Fibroblast of upper back skin (primary cell): ENCODE measurements around the gene TGM3.
A peak's percentile ranks its signal among the peaks of the same experiment; 100 is the strongest.

Experiments
- DNase-seq: peaks from one replicate; pipeline ENCODE4 v3.0.0-alpha.2; 2013

Gene TGM3

DNA sequence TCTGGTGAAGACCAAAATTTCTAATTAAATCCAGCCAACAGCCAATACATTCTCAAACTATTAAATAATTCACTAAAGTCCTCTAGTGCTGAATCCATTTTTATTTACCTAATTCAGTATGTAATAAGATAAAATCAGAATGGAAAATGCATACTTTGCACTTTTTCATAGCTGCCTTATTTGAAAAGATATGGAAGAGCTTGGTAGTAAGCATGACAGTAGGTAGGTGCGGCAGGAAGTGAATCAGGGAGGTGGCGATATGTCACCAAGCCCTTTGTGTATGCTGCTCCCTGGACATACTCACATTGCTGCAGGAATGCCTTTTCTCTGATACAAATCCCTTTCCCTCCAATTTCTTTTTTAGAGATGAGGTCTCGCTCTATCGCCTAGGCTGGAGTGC, 10.2 kb upstream of the TGM3 start:
- DNase-seq = no peak

- DNase-seq = no peak
Measured at GRCh38 chr20:2287504-2287903, 8.3 kb upstream of the TGM3 start.

GRCh38 chr20:2289475-2289874, 6.3 kb upstream of the TGM3 start:
- no peak for DNase-seq

DNA sequence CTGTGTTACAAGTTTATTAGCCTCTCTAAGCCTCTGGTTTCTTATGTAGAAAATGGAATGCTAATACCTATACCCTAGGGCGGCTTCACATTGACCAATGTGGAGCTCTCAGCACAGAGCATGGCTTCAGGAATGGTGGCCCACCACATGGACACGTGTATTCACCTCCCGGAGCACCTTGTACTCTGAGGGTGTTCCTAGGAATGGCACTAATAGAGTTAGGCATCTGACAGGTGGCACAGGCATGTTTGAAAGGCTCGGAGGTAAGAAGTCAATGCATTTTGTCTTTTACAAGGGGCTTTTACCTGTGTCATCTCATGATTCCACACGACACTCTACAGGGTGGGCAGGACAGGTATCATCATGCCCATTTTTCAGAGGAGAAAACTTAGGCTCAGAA, 5.3 kb upstream of the TGM3 start:
- no peak for DNase-seq

DNA sequence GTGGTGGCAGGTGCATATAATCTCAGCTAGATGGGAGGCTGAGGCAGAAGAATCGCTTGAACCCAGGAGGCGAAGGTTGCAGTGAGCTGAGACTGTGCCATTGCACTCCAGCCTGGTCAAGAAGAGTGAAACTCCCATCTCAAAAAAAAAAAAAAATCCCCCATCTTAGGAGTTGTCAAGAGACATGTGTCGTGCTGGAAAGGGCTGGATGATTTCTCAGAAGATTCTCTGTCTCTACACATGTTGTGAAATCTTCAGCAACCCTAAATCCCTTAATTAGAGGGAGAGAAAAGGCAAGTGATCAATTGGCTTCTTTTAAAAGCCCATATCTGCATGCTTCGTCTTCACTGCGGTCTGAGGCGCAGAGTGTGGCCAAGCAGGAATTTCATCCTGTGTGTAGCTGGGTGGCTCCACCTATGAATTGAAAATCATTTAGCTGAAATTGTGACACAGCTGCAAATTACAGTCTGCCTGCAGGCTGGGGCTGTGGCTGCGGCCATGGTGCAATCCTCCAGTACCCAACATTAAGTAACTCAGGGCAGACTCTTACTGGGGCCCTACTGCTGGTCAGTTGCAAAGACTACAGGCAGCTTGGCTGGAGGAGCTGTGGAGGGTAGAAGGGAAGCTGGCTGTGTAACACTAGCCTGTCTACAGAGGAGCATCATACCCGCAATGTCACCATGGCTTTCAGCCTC, 3.2 kb upstream of the TGM3 start:
- DNase-seq = no peak

DNA sequence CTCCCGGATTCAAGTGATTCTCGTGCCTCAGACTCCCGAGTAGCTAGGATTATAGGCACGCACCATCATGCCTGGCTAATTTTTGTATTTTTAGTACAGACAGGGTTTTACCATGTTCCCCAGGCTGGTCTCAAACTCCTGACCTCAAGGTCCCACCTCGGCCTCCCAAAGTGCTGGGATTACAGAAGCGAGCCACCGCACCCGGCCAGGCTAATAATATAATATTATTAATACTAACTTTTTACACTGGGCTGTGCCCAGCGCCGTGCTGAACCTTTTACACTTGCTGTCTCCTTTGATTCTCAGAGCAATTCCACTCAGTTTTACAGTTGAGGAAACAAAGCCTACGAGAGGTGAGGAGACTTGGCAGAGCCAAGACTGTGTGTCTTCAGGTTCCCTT, 2.3 kb upstream of the TGM3 start:
- no peak for DNase-seq

- no peak for DNase-seq
Measured at GRCh38 chr20:2293971-2294370, 1.8 kb upstream of the TGM3 start.

DNA sequence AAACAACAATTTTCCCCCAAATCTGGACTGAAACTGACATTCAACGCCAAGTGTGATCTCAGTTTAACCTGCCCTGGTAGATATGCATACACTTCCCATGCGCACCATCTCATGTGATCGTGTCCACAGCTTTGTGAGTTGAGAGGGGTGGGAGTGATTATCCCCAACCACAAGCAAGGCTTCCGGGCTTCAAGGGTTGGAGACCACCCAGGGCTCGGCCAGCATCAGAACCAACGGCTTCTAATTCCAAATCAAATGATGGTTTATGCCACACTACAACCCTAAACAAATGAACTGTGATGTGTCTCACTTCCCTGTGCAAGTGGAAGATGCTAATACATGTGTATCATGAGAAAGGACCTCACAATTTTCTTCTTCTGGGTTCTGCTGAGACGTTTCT, 515 bp upstream of the TGM3 start:
- DNase-seq = no peak

DNA sequence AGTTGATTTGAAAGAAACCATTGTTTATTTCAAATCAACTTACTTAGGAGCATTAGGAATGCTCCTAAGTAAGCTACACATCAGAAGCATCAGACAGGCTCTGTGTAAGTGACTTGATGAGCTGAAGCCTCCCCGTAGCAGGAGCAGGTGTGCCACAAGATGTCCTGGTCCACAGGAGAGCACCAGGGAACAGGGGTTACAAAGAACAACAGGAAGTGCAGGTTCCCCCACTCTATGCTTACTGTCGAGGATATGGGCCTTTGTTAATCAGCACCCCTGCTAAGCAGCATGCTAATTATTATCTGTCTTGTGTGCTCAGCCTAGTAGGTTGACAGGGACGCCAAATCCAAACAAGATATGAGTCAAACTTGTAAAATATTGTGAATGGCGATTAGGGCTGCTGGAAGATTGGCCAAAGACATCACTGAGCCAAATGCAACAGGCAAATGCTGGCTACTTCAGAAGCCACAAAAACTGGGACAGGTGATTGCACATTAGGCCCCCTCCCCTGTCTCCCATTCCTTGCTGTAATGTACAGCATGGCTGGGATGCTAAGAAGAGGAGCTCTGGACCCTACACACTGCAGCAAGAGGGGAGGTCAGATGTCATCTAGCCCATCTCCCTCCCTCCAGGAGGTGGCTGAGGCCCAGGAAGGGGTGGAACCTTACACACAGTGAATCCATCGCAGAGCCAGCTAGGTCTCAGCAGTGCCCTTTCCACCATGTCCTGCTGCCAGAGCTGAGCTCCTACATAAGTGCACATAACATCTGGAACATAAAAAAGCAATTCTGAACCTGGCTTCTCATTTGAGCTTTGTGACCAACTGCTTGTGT, 939 bp downstream of the TGM3 start:
- DNase-seq = no peak

GRCh38 chr20:2297357-2297728, 1.5 kb downstream of the TGM3 start:
- DNase-seq = peak; percentile 10

DNA sequence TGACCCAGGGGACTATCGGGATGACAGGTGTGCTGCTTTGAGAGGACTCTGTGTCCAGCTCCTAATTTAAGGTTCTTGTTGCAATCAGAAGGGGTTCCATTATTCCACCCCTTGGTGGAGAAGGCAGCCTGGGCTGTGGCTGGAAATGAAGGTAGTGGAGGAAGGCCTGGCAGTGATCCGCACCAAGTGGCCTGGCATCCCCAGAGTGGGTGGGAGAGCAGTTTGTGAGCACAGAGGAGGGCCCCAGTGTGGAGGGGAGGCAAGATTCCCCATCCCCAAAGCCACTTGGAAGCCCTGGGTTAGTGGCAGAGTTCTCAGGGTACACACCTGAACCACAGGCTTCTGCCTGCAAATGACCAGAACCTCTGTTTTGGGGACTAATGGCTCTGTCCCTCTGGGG, 2.3 kb downstream of the TGM3 start:
- DNase-seq = no peak

DNA sequence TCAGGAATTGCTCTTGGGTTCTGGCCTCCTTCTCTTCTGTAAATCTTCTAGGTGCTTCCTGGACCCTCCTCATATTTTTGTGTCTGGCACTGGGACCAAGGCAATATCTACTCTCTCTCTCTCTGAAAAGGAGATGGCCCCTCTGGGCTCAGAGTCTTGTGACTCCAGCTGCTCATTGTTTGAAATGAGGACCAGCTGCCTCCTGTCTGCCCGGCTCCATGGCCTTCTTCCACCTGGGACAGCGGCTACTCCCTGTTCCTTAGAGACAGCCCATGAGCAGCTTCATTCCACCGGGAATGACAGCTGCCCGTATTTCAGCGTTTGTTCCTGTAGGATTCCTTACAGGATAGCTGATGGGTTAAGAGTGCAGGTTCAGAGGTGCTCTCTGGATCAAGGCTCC, 2.9 kb downstream of the TGM3 start:
- DNase-seq = no peak

DNA sequence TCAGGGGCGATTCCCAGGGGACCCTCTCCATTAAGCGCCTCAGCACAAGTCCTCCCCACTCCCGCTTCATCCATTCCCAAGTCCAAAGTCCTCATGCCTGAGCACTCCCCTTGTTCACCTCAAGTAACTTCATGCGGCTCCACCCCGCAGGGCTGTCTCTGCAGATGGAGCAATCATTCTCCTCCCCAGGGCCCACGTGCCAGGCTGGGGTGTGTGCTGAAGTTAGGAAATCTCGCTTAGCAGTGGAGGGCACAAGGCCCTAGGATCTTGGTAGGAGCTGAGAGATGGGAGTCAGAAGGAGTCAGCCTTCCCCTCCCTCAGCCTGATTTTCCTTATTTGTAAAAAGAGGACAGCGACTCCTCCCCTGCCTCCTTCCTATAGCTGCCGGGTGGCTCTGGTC, 3.5 kb downstream of the TGM3 start:
- no peak for DNase-seq

DNA sequence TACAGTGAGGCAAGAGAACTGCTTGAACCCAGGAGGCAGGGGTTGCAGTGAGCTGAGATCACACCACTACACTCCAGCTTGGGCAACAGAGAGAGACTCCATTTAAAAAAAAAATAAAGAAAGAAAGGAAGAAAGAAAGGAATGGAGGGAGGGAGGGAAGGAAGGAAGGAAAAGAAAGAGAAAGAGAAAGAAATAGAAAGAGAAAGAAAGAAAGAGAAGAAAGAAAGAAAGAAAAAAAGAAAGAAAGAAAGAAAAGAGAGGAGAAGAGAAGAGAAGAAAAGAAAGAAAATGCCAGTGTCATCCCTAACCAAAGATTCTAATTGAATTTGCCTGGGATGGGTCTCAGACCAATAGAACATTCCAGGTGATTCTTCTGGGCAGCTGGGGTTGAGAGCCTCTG, 4.2 kb downstream of the TGM3 start:
- DNase-seq = no peak

DNA sequence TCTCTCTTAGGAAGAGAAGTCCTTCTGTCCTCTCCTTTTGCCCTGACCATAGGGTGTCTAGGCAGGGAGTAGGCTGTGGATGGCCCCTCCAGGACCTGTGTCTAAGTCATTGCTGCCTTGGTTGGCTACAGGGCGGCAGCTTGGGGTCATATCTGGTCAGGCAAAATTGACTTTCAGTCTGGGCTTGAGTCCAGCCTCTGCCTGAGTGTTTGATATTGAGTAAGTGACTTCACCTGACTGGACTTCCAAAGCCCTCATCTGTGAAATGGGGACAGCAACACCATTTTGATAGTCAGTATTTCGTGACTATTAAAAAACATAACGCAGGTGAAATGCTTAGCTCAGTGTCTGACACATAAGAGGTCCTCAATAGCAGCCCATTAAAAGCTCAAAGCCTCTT, 4.6 kb downstream of the TGM3 start:
- DNase-seq = no peak

GRCh38 chr20:2301164-2301622, 5.4 kb downstream of the TGM3 start:
- peak; percentile 5 for DNase-seq

DNA sequence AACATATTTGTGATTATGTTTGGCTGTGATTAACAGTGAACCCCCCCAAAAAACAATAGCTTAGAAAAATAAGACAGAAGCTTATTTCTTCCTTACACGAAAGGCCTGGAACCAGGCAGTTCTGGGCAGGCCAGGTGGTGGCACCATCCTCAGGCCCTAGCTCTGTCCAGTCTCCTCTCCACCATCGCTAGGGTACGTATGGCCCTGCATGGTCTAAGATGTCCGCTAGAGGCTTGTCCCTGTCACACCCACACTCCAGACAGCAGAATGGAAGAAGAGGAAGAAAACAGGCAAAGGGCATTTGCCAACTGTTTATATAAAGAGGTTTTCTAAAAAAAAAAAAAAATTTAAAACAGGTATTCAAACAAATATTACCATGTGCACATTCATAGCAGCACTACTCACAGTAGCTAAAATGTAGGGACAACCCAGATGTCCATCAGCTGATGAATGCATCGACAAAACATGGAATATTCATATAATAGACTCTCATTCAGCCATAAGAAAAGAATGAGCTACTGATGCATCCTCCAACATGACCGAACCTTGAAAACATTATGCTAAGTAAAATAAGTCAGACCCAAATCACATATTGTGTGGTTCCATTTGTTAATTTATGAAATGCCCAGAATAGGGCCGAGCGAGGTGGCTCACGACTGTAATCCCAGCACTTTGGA, 6.7 kb downstream of the TGM3 start:
- DNase-seq = no peak

DNA sequence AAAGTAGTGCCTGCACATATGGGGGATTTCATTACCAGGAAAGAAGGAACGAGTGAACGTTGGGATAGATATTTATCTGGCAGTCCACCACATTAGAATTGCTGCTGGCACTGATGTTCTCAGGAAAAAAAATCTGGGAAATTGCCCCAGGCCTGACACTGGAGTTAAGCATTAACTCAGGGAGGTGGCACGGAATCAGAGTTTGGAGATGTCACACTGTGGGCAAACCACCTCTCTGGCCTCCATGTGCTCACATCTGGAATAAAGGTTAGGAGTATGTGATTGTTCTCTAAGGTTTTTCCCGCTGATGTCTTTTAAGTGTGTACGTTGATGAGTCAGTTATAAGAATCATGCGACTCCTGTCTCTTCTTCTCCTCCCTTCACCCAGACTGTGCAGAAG, 7.9 kb downstream of the TGM3 start:
- no peak for DNase-seq

GRCh38 chr20:2304180-2304579, 8.4 kb downstream of the TGM3 start:
- no peak for DNase-seq

GRCh38 chr20:2305029-2305428, 9.2 kb downstream of the TGM3 start:
- no peak for DNase-seq

DNA sequence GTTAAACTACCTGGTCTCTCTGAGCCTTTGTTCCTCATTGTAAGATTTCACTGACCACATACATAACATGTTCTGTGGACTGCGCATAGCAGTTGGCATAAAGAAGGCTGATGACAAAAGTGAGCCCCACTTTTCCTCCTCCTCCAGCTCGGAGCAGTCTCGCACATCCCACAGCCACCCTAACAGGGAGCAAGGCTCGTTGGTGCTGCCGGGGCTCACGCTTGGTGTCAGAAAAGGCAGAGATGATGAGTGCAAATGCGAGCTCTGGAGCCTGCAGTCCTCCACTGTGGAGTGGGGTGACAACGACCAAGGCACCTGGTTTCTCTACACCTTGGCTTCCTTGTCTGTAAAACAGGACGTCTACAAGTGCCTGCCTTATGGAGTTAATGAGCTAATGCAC, 9.7 kb downstream of the TGM3 start:
- no peak for DNase-seq

GRCh38 chr20:2305946-2306345, 10.1 kb downstream of the TGM3 start:
- DNase-seq = no peak

DNA sequence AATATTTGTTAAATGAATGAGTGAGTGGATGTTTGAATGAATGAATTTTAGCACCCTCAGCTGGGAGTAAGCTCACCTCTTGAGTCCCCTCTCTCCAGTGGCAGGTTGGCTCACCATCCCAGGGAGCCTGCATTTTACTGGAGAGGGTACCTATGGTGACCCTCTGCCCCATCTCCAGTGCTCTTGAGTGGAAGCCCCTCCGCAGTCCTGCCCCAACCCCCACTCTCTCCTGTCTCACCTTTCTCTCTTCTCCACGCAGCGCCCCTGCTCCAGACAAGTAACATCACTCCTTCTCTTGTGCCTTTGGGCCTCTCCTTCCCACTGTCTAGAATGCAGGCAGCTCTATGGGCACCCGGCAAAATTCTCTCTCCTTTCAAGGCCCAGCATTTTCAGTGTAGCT, 11.3 kb downstream of the TGM3 start:
- DNase-seq = no peak

- no peak for DNase-seq
Measured at GRCh38 chr20:2311329-2311728, 15.5 kb downstream of the TGM3 start.
